ENCODE data around the gene HOXA7.

DNA sequence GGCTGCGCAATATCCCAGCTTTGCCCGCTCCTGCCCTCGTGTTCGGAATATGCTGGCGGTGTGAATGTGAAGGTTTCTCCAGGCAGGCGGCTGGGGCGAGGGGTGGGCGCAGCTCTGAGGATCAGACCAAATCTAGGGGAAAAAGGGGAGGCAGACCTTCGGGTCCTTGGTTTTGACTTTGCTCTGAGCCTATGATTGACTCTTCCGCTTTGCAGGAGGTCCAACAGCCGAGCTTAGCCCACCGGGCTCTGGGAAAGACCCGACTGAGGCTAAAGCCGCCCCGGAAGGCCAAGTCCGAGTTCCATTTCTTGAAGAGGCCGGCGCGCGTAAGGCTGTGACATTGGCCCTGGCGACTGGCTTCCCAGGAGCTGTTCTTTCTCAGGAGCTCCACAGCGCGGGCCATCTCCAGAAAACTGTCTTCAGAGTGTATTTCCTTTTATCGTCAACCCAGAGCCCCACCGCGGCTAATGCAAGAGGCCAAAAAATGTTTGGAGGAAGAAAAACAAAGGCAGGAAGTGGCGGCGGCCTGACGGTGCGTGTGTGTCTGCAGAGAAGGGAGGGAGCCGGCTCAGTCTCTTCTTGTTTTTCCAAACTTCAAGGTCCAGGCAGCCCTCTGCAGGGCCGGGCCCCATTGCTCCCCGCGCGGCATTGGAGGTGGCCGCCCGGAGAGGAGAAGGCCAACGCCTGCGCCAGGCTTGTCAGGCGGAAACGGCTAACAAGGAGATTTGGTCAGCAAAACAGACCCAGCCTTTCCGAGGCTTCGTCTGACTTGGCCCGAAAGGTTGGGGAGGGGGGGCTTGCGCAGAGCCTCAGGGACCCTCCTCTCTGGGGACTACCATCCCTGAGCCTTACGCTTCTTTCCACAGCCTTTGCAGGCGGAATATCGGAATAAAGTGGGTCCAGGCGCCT lies 32.2 kb upstream of the HOXA7 start:
- TF ChIP-seq CTCF (IDR thresholded peaks at IDR 0.05): no peak
- TF ChIP-seq POLR2A (IDR thresholded peaks at IDR 0.05): no peak
